ENCODE measurements around the gene CLCN1. TPM values are rescaled to one million over a fixed set of nuclear protein-coding genes. Genes with fewer than 3 reads are reported as not detected.

Gene CLCN1
- total and polyA plus RNA-seq, 2 of the 4 experiments (the other 2 are of a cell fraction), result not detected

DNA sequence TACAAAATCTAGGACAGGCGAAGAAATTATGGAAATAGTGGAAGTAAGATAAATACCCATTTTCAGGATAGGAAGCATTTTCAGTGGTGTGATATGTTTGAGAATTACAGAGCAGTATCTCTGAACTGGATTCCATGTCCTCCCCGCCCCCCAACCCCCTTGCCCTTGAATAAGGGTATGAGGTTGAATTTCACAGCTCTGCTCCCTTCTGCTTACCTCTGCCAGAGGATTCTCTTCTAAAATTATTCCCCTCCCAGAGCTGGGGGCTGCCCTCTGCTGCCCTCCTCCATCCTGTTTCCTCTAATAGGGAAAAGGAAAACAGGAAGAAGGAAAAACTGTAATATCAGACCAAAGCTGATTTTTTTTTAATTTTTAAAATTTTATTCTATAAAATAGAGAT, 7.3 kb upstream of the CLCN1 start:
- Histone ChIP-seq H4K8ac (ENCODE audit: low read depth in 2 of 2, low read length in 2 of 2) (no peak overlapping the region), H3K79me1 (ENCODE audit: low read depth in 1 of 2, low read length in 2 of 2) (peaks cover 7 to 11% of the 10 kb centered on the region in 2 experiments; a peak in 3 of 4 replicates), H3K36me3 (ENCODE audit: control insufficient read depth, insufficient read depth, low read length) (peaks cover 27% of the 10 kb centered on the region), H2AFZ (replicated peaks; ENCODE audit: low read length, poor library complexity) (no peak overlapping the region), H4K20me1 (ENCODE audit: insufficient read depth, low read length) (no peaks in the 10 kb centered on the region), H3K27ac (ENCODE audit: insufficient read depth, low read length) (no peak overlapping the region), H2BK15ac (ENCODE audit: low read depth, low read length) (no peak overlapping the region), H3K23ac (ENCODE audit: low read depth, low read length) (no peak overlapping the region), H3K56ac (ENCODE audit: extremely low read depth, insufficient read depth, low read length) (no peak overlapping the region), H3K9ac (ENCODE audit: low read depth, low read length) (no peak overlapping the region), H3K4me2 (ENCODE audit: low read depth, low read length) (no peak overlapping the region), H2AK9ac (replicated peaks; ENCODE audit: low read depth, low read length, poor library complexity) (no peak overlapping the region), H3K27me3 (ENCODE audit: control insufficient read depth, insufficient read depth, low read length) (no peaks in the 10 kb centered on the region), H2BK5ac (ENCODE audit: low read depth, low read length, poor library complexity, severe bottlenecking) (no peak overlapping the region), H3K18ac (ENCODE audit: low read depth, low read length) (no peak overlapping the region), H2AK5ac (ENCODE audit: low read depth, low read length) (no peak overlapping the region), H4K5ac (ENCODE audit: low read depth, low read length) (no peak overlapping the region), H3K4ac (ENCODE audit: low read depth, low read length) (no peak overlapping the region), H2BK20ac (ENCODE audit: low read depth, low read length) (no peak overlapping the region), H2BK120ac (ENCODE audit: low read depth, low read length) (no peak overlapping the region), H3K9me3 (ENCODE audit: control insufficient read depth, insufficient read depth, low read length) (no peaks in the 10 kb centered on the region), H3K14ac (replicated peaks; ENCODE audit: low read depth, low read length) (no peak overlapping the region), H3K4me1 (ENCODE audit: control insufficient read depth, insufficient read depth, low read length) (no peaks in the 10 kb centered on the region), H3K9me1 (ENCODE audit: insufficient read depth, low read length) (no peaks in the 10 kb centered on the region), H3K4me3 (ENCODE audit: insufficient read depth, low read depth, low read length) (no peak overlapping the region), H4K91ac (ENCODE audit: insufficient read depth, low read depth, low read length) (no peak overlapping the region)
- ATAC-seq (ENCODE audit: low read depth) (no peak), DNase-seq (no peak)
- CTCF ChIA-PET, result interaction anchor here (2.0 kb wide), 1 partner anchor 68 kb away, joined by 4 read pairs; no protein-coding TSS in a partner anchor
- WGBS, 2 experiments (ENCODE audit: extremely low coverage in 2 of 2, insufficient read length in 1 of 2), result no CpG with 5 or more reads among the region's 2 CpGs
- dilution Hi-C loops (cut with HindIII; ENCODE audit: low sequenced_read_pairs, unreplicated experiment) (no loop called here), in situ Hi-C loops (cut with MboI; ENCODE audit: low sequenced_read_pairs) (no loop called here), intact Hi-C loops (cut with micrococcal nuclease) (no loop called here)
- no peak for TF ChIP-seq MAFK (IDR thresholded peaks at IDR 0.05; ENCODE audit: low read depth, low read length)
- no peak for TF ChIP-seq RAD21 (IDR thresholded peaks at IDR 0.05; ENCODE audit: low read length)
- TF ChIP-seq POLR2A (IDR thresholded peaks at IDR 0.05; ENCODE audit: low read depth, low read length), result no peak
- TF ChIP-seq MAZ (IDR thresholded peaks at IDR 0.05; ENCODE audit: borderline replicate concordance, low read depth, low read length), result no peak
- no peak for TF ChIP-seq RFX5 (IDR thresholded peaks at IDR 0.05; ENCODE audit: low read depth, low read length)
- TF ChIP-seq, protein P1, sequence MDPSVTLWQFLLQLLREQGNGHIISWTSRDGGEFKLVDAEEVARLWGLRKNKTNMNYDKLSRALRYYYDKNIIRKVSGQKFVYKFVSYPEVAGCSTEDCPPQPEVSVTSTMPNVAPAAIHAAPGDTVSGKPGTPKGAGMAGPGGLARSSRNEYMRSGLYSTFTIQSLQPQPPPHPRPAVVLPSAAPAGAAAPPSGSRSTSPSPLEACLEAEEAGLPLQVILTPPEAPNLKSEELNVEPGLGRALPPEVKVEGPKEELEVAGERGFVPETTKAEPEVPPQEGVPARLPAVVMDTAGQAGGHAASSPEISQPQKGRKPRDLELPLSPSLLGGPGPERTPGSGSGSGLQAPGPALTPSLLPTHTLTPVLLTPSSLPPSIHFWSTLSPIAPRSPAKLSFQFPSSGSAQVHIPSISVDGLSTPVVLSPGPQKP (IDR thresholded peaks at IDR 0.05; ENCODE audit: borderline replicate concordance, low read depth, low read length), result no peak
- no peak for TF ChIP-seq CEBPB (IDR thresholded peaks at IDR 0.05; ENCODE audit: low read depth, low read length)
- no peak for TF ChIP-seq RCOR1 (IDR thresholded peaks at IDR 0.05; ENCODE audit: insufficient replicate concordance, low read length)
- TF ChIP-seq CHD1 (IDR thresholded peaks at IDR 0.05; ENCODE audit: low read depth, low read length), result no peak
- TF ChIP-seq SMC3 (IDR thresholded peaks at IDR 0.05; ENCODE audit: low read depth, low read length), result no peak
- no peak for TF ChIP-seq BHLHE40 (IDR thresholded peaks at IDR 0.05; ENCODE audit: low read depth, low read length)
- TF ChIP-seq, protein P2, sequence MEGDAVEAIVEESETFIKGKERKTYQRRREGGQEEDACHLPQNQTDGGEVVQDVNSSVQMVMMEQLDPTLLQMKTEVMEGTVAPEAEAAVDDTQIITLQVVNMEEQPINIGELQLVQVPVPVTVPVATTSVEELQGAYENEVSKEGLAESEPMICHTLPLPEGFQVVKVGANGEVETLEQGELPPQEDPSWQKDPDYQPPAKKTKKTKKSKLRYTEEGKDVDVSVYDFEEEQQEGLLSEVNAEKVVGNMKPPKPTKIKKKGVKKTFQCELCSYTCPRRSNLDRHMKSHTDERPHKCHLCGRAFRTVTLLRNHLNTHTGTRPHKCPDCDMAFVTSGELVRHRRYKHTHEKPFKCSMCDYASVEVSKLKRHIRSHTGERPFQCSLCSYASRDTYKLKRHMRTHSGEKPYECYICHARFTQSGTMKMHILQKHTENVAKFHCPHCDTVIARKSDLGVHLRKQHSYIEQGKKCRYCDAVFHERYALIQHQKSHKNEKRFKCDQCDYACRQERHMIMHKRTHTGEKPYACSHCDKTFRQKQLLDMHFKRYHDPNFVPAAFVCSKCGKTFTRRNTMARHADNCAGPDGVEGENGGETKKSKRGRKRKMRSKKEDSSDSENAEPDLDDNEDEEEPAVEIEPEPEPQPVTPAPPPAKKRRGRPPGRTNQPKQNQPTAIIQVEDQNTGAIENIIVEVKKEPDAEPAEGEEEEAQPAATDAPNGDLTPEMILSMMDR (conservative IDR thresholded peaks at IDR 0.05; ENCODE audit: low read depth, low read length), result no peak
- TF ChIP-seq NFE2L2 (IDR thresholded peaks at IDR 0.05; ENCODE audit: low read depth, low read length), result no peak
- TF ChIP-seq FOS (IDR thresholded peaks at IDR 0.05; ENCODE audit: low read depth, low read length), result no peak
- no peak for TF ChIP-seq MXI1 (IDR thresholded peaks at IDR 0.05; ENCODE audit: borderline replicate concordance, low read depth, low read length)
- TF ChIP-seq, protein P3, sequence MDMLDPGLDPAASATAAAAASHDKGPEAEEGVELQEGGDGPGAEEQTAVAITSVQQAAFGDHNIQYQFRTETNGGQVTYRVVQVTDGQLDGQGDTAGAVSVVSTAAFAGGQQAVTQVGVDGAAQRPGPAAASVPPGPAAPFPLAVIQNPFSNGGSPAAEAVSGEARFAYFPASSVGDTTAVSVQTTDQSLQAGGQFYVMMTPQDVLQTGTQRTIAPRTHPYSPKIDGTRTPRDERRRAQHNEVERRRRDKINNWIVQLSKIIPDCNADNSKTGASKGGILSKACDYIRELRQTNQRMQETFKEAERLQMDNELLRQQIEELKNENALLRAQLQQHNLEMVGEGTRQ (IDR thresholded peaks at IDR 0.05; ENCODE audit: low read depth, low read length), result no peak
- POLR2A ChIA-PET (ENCODE audit: unreplicated experiment), result no interaction called here
- no TSS peak for BruUV-seq (replicated peaks)

All from IMR-90 (cell line).